H7 (cell line): ENCODE results near the gene HES7. TPM values are rescaled to one million over a fixed set of nuclear protein-coding genes. Genes with fewer than 3 reads are reported as not detected.
A peak's percentile ranks its signal among the peaks of the same experiment; 100 is the strongest.

Experiments
- DNase-seq: peaks from one replicate; pipeline ENCODE4 v3.0.0; 2012
- H3K27me3 ChIP-seq: 2 replicates; pipeline ENCODE4 v1.6.0; 2011; ENCODE audit warnings: mild to moderate bottlenecking, low read length; ENCODE audit not compliant: control insufficient read depth, insufficient read depth
- H3K36me3 ChIP-seq: replicated peaks from 2 replicates; pipeline ENCODE4 v1.5.1; 2011; ENCODE audit warnings: low read length; ENCODE audit not compliant: control insufficient read depth, insufficient read depth
- H3K4me3 ChIP-seq: 2 replicates; pipeline ENCODE4 v1.5.1; 2011; ENCODE audit warnings: low read depth, mild to moderate bottlenecking, control low read depth, low read length, moderate library complexity; ENCODE audit not compliant: insufficient read depth
- total RNA-seq: library from RNA; depleted of rRNA; stranded (reverse); fragments of >200 nt; shearing (Covaris generic); gene quantifications from 2 replicates; pipeline ENCODE4 v1.2.3, GENCODE V29; 2014

Gene HES7
- total RNA-seq, 1 experiment from 2014 or later, result 1.3 TPM

GRCh38 chr17:8159459-8160223, 35.7 kb upstream of the HES7 start:
- H3K27me3 ChIP-seq, result no peaks in the 10 kb centered on the region
- H3K36me3 ChIP-seq, result peaks cover 10% of the 10 kb centered on the region
- no peak overlapping the region for H3K4me3 ChIP-seq
- DNase-seq, result peak; percentile 11

GRCh38 chr17:8159032-8159400, 35.1 kb upstream of the HES7 start:
- H3K4me3 ChIP-seq, result no peak overlapping the region
- H3K36me3 ChIP-seq, result peaks cover 10% of the 10 kb centered on the region
- DNase-seq, result peak; percentile 33
- H3K27me3 ChIP-seq, result no peaks in the 10 kb centered on the region

GRCh38 chr17:8158267-8159031, 34.5 kb upstream of the HES7 start:
- Histone ChIP-seq H3K4me3 (no peak overlapping the region), H3K27me3 (no peaks in the 10 kb centered on the region), H3K36me3 (peaks cover 10% of the 10 kb centered on the region)
- DNase-seq, result peak; percentile 92

GRCh38 chr17:8156246-8156992, 32.5 kb upstream of the HES7 start:
- peak overlapping the region; percentile 68 for H3K4me3 ChIP-seq
- H3K27me3 ChIP-seq, result no peaks in the 10 kb centered on the region
- H3K36me3 ChIP-seq, result peaks cover 10% of the 10 kb centered on the region
- DNase-seq, result peak; percentile 99

GRCh38 chr17:8155996-8156245, 32.0 kb upstream of the HES7 start:
- Histone ChIP-seq H3K4me3 (peak overlapping the region; percentile 64), H3K27me3 (no peaks in the 10 kb centered on the region), H3K36me3 (peaks cover 6% of the 10 kb centered on the region)
- DNase-seq, result no peak

GRCh38 chr17:8155231-8155995, 31.5 kb upstream of the HES7 start:
- no peaks in the 10 kb centered on the region for H3K27me3 ChIP-seq
- no peak for DNase-seq
- peak overlapping the region; percentile 64 for H3K4me3 ChIP-seq
- H3K36me3 ChIP-seq, result peaks cover 4% of the 10 kb centered on the region

- H3K27me3 ChIP-seq, result no peaks in the 10 kb centered on the region
- H3K36me3 ChIP-seq, result peaks cover 4% of the 10 kb centered on the region
- H3K4me3 ChIP-seq, result peak overlapping the region; percentile 37
- no peak for DNase-seq
These were observed 30.8 kb upstream of the HES7 start for GRCh38 chr17:8154608-8155155.

- DNase-seq, result peak; percentile 94
- H3K36me3 ChIP-seq, result peaks cover 8% of the 10 kb centered on the region
- H3K4me3 ChIP-seq, result peak overlapping the region; percentile 37
- no peaks in the 10 kb centered on the region for H3K27me3 ChIP-seq
These were observed 30.2 kb upstream of the HES7 start for GRCh38 chr17:8153957-8154607.

GRCh38 chr17:8153525-8153956, 29.6 kb upstream of the HES7 start:
- DNase-seq, result peak; percentile 47
- H3K36me3 ChIP-seq, result peaks cover 8% of the 10 kb centered on the region

GRCh38 chr17:8153031-8153451, 29.1 kb upstream of the HES7 start:
- Histone ChIP-seq H3K4me3 (no peak overlapping the region), H3K27me3 (no peaks in the 10 kb centered on the region)
- peak; percentile 22 for DNase-seq

More at GRCh38 chr17:8153525-8153956, 29.6 kb upstream of the HES7 start:
- no peaks in the 10 kb centered on the region for H3K27me3 ChIP-seq
- H3K4me3 ChIP-seq, result no peak overlapping the region

GRCh38 chr17:8152112-8152775, 28.3 kb upstream of the HES7 start, which contains the start of gene PER1:
Gene PER1, minus strand, starts transcription at chr17:8152404. Its CDS starts 1,698 bp downstream, at chr17:8150706.
- Histone ChIP-seq H3K36me3 (peaks cover 11% of the 10 kb centered on the region), H3K4me3 (peak within 1 kb of the TSS; percentile 89), H3K27me3 (no peaks in the 10 kb centered on the region)
- peak; percentile 99 for DNase-seq

More at GRCh38 chr17:8153031-8153451, 29.1 kb upstream of the HES7 start:
- H3K36me3 ChIP-seq, result peaks cover 10% of the 10 kb centered on the region

- Histone ChIP-seq H3K4me3 (peak overlapping the region; percentile 89), H3K36me3 (peaks cover 13% of the 10 kb centered on the region), H3K27me3 (no peaks in the 10 kb centered on the region)
- no peak for DNase-seq
These were observed 27.8 kb upstream of the HES7 start for GRCh38 chr17:8151641-8152111.

- H3K27me3 ChIP-seq, result no peaks in the 10 kb centered on the region
- DNase-seq, result peak; percentile 93
- peak overlapping the region; percentile 89 for H3K4me3 ChIP-seq
- H3K36me3 ChIP-seq, result peaks cover 17% of the 10 kb centered on the region
These were observed 27.3 kb upstream of the HES7 start for GRCh38 chr17:8151120-8151640.
